GM18861 (cell line): Measurements from ENCODE around the gene WBP1L.
"Not testable (repeated sequence)": the region's sequence is repeated elsewhere in the genome, so short reads cannot be mapped to it uniquely, and the experiment has no call there.

Experiments
- ATAC-seq: cut with Tn5 transposase; IDR thresholded peaks from one replicate; pipeline ENCODE4 v1.9.1; 2021; ENCODE audit not compliant: unreplicated experiment

The WBP1L gene

DNA sequence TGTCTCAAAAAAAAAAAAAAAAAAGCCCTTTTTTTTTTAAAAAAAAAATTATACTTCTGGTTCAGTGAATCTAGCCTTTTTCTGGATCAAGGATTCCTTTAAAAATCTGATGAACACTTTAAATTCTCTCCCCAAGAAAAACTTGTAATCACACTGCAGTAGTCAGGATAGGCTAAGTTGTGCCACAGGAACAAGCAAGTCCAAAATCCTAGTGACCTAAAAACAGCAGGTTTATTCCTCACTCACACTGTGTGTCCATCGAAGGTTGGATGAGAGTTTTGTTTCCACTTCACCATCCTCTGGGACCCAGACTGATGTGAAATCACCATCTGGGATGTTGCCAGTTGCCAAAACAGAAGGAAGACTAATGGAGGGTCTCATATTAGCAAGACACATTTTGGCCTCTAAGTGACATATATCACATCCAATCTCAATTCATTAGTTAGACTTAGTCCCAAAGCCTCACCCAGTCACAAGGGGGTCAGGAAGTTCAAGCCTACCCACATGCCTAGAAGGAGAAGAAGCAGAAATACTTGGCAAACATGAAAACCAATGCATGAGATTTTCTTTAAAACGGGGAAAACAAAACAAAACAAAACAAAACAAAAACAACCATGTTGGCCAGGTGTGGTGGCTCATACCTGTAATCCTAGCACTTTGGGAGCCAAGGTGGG, 60.8 kb downstream of the WBP1L start:
- no peak for ATAC-seq

DNA sequence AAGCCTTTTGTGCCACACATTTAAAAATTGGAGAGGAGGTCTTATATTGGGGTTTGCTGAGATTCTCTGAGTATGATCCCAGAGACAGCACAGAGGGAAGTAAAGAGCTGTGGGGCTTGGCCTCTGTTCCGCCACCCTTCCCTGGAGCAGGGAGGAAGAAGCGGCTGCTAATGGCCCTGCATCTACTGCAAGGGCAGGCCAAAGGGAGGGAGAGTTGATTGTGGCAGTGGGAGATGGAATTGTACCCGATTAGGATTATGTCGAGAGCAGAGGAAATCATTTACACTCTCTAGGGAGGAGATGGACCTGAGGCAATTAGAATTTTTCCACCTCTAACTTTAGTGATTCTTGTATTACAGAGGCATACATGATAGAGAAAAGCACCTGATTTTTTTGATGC, 64.6 kb downstream of the WBP1L start:
- no peak for ATAC-seq

DNA sequence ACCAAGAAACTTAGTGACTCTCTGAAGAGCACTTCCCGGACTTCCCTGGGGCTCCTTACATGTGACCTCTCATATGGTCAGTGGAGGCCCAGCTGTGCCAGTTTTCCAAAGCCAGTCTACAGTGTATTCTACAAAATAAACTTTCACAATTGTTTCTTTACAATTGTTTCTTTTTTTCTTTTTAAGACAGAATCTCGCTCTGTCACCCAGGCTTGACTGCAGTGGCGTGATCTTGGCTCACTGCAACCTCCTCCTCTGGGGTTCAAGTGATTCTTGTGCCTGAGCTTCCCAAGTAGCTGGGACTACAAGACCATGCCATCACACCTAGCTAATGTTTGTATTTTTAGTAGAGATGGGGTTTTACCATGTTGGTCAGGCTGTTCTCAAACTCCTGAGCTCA, 67.6 kb downstream of the WBP1L start:
- ATAC-seq = no peak

DNA sequence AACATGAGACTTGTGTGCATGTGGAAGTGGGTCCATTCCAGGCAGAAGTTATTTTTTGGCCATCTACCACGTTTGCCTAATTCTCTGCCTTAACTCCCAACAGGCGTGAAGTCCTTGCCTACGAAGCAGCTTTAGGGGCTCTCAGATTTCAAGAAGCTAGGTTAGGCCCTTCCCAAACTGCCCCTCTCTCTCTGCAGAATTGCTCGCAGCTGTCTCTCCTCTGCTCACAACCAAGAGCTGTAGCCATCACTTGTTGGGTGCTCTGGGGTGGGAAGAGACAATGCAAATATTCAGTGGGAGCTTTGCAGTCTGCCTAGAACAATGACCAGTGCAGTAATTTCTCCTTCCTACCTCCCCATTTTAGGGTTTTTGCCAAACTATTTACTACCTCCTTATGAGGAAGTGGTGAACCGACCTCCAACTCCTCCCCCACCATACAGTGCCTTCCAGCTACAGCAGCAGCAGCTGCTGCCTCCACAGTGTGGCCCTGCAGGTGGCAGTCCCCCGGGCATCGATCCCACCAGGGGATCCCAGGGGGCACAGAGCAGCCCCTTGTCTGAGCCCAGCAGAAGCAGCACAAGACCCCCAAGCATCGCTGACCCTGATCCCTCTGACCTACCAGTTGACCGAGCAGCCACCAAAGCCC, 68.6 kb downstream of the WBP1L start:
- ATAC-seq = no peak

DNA sequence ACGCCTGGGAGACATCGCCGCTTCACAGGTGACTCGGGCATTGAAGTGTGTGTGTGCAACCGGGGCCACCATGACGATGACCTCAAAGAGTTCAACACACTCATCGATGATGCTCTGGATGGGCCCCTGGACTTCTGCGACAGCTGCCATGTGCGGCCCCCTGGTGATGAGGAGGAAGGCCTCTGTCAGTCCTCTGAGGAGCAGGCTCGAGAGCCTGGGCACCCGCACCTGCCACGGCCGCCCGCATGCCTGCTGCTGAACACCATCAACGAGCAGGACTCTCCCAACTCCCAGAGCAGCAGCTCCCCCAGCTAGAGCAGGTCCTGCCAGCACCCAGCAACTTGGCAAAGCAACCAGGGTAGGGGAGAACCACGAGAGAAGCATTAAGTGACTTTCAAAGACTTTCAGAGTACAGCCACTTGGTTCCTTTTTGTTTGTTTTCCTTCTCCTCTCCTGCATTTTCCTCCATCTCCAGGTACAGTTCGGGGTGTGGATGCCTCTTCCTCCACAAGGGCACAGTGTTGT, 69.3 kb downstream of the WBP1L start:
- no peak for ATAC-seq

DNA sequence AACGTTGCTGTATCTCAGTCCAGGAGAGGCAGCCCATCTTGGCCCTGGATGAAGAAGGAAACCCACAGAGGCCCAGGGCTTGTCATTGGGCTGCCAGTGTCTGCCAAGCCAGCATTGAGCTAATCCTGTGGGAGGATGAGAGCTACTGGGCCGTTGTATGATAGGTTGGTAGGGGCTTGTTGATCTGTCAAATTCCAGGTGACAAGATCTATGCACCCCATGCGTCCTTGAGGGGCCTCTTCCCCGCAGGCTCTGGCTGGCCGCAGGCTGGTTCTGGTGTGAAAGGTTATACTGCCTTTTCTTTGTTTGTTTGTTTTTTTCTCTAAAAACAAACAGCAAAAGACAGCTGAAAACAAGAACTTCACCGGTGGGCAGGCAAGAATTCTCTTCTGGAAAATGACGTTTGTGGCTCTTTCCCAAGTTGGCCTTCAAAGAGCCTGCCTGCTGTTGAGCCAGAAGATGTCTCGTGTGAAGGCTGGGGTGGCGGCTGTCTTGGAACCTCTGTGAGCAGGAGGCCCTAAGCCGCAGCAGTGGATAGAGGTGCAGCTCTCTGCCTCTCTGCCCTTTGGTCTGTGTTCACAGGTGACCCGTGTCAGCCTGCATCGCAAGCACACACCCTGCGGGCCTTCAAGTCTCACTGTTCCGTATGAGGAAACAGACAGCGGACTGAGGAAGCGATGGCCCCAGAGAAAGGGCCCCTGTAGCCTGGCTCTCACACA, 70.1 kb downstream of the WBP1L start:
- ATAC-seq = no peak

DNA sequence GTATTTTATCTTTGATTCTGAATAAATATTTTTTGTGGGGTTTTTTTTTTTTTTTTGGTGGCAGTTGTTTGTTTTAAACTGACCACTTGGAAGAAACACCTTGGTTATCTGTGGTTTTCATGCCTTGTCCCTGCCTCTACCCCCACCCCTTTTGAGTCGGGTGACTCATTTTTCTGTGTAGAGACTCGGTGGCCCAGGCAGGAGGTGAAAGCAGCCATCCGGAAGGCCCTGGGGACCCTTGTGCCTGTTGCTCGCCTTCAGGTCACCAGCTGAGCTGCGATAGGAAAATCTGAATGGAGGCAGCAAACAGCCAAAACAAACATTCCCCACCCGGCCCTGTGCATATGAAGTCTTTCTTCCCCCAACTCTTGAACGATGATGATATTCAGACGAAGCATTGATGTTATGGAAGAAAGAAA, 70.7 kb downstream of the WBP1L start:
- no peak for ATAC-seq

DNA sequence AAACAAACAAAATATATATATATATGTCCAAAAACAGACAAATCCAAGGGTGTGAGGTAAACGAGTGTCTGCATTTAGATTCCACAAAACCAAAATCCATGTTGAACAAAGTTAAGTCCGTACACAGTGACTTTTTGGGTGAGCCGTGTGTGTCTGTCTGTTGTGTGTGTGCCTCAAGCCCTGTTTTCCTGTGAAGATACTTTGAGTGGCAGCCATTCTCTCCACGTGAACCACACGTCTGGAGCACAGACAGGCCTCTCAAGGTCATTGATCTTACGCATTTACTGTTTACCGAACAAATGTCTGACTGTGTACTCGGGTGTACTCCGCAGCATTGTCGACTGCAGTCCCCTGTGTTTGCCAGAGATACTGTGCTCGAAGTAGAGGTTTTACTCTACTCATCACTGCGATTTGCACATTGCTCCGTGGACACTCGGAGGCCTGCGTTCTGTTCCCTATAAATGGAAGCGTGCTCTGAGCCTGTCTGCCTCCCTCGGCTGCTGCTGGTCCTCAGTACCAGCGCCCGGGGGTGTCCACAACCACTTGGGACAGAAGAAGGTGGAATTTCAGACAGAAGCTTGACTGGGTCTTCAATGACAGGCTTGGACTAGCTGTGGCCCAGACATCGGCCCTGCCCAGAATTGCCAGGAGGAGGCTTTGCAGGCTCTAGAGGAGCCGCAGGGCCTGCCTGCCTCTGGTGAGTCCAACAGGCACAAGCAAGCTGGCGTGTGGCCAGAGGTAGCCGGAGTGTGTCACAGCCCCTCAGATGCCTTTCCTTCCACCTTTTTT, 71.3 kb downstream of the WBP1L start:
- ATAC-seq = no peak

DNA sequence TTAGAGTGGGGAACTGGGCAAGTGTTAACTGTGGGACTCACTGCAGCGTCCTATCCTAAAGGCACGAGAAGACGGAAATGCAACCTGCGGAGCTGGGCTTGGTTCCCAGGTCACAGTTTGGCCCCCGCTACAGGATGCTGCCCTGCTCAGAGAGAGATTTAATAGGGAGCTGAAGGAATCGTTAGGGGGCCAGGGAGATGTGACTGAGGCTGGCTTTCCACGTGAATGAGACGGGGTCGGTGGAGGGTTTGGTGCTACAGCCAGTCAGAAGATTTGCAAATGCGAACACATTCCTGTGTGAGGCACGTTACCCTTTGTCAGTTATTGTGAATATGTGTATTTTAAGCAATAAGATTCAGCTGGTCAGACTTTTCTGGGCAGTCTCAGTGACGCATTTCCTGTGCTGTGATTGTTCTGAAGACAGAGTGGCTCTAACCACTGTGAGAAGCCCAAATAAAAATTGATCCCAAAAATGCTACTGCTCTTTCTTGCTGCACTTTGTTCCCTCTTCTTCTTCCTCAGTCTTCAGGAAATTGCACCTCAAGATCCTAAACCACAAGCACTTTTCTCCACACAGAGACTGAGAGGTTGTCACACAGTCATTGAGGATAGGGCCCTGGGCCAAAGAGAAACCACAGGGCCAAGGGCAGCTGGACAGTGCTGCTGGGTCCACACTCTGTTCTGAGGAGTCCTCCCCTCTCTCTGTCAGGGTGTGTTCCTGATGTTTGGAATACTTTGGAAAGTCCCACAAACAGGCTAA, 72.2 kb downstream of the WBP1L start:
- no peak for ATAC-seq

DNA sequence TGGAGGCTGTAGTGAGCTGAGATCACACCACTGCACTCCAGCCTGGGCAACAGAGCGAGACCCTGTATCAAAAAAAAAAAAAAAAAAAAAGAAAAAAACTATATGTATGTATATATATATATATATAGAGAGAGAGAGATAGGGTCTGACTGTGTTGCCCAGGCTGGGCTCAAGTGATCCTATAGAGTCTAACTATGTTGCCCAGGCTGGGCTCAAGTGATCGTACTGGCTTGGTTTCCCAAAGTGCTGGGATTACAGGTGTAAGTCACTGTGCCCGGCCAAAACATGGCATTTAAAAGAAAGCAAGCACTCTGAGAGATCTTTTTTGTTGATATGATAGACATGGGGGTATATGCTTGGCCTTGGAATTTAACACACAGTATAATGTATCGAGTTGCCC, 73.4 kb downstream of the WBP1L start:
- ATAC-seq = no peak

DNA sequence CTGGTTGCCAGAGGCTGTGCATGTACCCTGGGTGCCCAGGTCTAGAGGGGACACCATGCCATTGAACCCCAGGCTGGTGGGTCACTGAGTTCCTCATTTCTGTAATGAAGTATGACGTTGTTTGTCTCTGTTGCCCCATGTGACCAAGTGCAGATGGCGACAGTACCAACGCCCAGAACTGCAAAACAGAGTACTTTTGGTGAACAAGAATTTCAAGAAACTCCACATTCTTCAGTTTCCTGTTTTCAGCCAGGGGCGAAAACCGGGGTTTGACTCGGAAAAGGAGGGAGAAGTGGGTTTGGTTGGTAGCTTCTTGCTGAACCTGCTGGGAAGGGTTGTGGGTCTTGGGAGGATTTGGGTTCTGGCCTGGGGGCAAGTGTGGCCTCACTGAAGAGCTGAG, 75.3 kb downstream of the WBP1L start:
- no peak for ATAC-seq

DNA sequence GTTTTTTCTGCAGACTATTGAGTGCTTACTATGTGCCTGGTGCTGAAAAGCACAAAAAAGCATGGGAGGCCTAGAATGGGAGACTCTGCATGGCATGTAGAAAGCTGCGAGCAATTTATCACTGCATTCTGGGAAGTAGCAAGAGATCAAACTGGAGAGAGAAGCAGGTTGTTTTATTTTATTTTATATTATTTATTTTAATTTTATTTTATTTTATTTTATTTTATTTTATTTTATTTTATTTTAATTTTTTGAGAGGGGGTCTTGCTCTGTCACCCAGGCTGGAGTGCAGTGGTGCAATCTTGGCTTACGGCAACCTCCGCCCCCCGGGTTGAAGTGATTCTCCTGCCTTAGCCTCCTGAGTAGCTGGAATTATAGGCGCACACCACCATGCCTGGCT, 76.3 kb downstream of the WBP1L start:
- ATAC-seq = not testable (repeated sequence)

DNA sequence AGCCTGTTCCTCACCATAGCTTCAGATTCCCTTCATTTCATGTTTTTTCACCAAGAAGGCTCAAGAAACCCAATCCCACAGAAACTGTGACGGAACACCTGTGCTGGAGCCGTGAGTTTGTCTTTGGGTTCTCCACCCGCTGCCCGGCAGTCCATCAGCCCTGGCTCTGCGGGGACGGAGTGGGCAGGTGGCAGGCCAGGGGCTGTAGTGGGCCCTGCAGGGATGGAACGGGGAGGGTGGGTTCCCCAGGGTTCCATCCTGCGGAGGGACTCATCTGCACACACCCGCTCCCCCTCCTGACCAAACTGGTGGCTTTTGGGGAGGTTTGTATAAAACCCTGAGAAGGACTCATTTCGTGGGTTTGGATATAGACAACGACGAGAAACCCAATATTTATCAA, 78.5 kb downstream of the WBP1L start:
- ATAC-seq = no peak

DNA sequence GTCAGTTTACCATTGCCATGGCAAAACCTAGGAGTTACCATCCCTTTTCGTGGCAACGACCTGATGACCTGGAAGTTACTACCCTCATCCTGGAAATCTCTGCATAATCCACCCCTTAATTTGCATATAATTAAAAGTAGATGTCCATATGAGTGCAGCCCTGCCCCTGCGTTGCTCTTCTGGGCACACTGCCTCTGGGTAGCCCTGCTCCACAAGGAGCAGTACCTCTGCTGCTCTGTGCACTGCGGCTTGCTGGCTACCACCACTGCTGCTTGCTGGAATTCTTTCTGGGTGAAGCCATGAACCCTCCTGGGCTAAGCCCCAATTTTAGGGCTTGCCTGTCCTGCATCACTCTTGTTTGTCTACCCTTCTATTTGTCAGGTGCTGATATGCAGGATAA, 80.9 kb downstream of the WBP1L start:
- no peak for ATAC-seq

DNA sequence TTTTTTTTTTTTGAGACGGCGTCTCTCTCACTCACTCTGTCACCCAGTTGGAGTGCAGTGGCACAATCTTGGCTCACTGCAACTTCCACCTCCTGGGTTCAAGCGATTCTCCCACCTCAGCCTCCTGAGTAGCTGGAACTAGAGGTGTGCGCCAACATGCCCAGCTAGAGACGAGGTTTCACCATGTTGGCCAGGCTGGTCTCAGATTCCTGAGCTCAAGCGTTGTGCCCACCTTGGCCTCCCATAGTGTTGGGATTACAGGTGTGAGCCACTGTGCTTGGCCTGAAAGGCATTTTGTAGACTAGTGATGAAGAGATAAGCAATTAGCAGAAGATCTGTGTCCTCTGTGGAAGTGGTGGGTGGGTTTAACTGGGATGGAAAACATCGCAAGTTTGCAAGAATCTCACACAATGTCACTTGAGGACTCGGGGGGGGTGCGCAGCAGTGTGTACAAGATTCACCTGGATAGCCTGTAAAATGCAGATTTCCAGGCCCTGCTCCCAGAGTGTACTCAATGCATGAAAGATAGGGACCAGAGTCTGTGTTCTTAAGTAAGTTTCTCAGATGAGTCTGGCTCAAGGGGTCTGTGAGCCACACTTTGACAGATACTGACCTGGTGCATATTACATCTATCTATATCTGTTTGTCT, 82.5 kb downstream of the WBP1L start:
- no peak for ATAC-seq

DNA sequence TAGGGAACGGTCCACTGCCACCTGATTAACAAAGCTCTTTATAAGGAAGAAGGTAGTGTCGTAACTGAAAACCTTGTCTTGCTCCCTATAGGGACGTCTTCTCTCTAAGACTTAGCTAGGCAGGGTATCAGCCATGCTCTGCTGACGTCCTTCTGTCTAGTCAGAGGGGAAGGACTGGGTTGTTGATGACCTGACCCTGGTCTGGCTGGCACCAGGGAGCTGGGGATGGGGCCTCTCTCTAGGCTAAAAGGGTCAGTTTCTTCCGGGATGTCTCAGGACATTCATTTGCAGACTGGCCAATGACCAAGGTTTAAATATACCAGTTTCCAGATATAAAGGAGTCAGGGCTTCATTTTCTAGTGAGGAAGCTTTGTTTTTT, 83.8 kb downstream of the WBP1L start:
- no peak for ATAC-seq

DNA sequence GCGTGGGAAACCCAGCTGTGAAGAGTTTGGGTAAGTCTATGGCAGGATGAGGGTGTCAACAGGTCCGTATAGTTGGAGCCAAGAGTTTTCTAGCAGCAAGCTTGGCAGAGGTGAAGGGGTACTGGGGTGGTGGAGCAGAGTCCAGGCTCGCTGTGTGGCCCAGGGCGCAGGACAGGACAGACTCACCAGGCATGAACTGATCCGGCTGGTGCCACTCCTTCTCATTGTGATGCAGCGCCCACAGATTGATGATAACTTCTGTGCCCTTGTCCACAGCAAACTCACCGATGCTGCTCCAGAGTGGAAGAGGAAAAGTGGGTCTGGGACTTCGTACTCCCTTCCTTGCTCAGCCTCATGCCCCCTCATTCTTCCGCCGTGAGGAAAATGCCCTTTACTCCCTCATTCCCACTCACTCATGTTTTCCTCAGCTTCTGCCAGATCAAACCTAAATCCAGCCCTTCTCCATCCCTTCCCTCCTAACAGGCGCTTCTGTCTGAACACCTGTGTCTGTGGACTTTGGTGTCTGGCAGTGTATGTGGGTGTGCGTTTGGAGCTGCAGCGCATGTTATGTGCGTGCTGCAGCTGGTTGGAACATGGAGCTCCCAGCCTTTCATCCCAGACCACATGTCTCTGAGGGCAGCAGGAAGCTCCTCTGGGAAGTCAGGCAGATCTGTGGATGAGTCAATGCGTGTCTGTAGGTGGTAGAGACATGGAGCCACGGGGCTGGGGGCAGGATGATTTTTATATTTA, 87.7 kb downstream of the WBP1L start:
- ATAC-seq = no peak

DNA sequence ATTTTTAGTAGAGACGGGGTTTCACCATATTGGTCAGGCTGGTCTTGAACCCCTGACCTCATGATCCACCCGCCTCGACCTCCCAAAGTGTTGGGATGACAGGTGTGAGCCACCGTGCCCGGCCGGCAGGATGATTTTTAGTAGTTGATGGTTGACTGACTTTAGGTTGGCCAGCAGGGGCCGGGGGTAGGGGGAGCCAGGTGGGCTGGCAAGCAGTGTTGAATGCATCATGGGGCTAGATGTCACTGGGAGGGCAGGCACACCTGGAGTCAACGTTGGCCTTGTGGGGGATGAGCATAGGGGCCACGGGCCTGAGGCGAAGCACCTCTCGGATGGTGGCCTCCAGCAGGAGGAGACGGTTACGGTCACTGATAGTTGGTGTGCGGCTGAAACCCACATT, 88.5 kb downstream of the WBP1L start:
- no peak for ATAC-seq

DNA sequence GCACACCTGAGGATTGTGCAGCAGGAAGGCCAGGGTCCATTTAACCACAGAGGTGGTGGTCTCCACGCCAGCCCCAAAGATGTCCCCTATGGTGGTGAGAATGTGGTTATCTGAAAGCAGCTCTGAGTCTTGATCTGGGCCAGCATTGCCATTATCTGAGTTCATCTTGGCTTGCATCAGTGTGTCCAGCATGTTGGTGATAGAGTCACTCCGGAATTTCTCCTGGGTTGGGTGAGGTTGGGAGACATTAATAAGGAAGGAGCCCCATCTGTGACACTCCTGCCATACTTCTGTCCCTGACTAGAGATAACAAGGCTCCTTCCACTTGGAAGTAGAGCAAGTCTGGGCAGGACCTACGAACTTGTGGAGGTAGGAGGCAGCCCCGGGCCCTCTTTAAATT, 89.2 kb downstream of the WBP1L start:
- no peak for ATAC-seq
